Large intestine (tissue), 3 donors: ENCODE measurements around the gene SLC25A21. TPM values are rescaled to one million over a fixed set of nuclear protein-coding genes. Genes with fewer than 3 reads are reported as not detected.
"Not testable (repeated sequence)": the region's sequence is repeated elsewhere in the genome, so short reads cannot be mapped to it uniquely, and the experiment has no call there.

ENCODE experiments used
- DNase-seq, 2 donors: peaks; one replicate each; pipeline versions ENCODE4 v3.0.0 to v3.0.0-alpha.2; 2013
- H3K27ac ChIP-seq: one replicate; pipeline ENCODE4 v1.5.1; 2013; ENCODE audit warnings: low read length
- H3K27me3 ChIP-seq: 2 replicates; pipeline ENCODE4 v1.6.1; 2013; ENCODE audit warnings: low read length; ENCODE audit not compliant: control insufficient read depth, insufficient read depth
- H3K36me3 ChIP-seq: 2 replicates; pipeline ENCODE4 v1.6.1; 2013; ENCODE audit warnings: low read length; ENCODE audit not compliant: control insufficient read depth, insufficient read depth
- H3K4me1 ChIP-seq: one replicate; pipeline ENCODE4 v1.6.1; 2013; ENCODE audit warnings: low read length; ENCODE audit not compliant: control insufficient read depth, insufficient read depth
- H3K4me3 ChIP-seq: one replicate; pipeline ENCODE4 v1.5.1; 2013; ENCODE audit warnings: low read length
- H3K9me3 ChIP-seq: one replicate; pipeline ENCODE4 v1.6.1; 2013; ENCODE audit warnings: mild to moderate bottlenecking, low read depth, low read length, moderate library complexity; ENCODE audit not compliant: control insufficient read depth
- WGBS: methylation state at CpG from one replicate; pipeline ENCODE4 v1.1.5; 2013; ENCODE audit warnings: low lambda C conversion rate; ENCODE audit not compliant: insufficient coverage; 5-methylcytosine and 5-hydroxymethylcytosine counted together
- polyA plus RNA-seq: library from polyadenylated mRNA; unstranded; fragments of 120-200 nt; gene quantifications from one replicate; pipeline ENCODE4 v1.2.1, GENCODE V29; 2013

The SLC25A21 gene
- polyA plus RNA-seq, 1 donor = 0.58 TPM

GRCh38 chr14:36817071-36817930 lies 355.1 kb downstream of the SLC25A21 start:
- no peaks in the 10 kb centered on the region for H3K4me1 ChIP-seq
- no peak for DNase-seq
- WGBS = 57% methylated on average over 1 of the region's 9 CpGs
- H3K36me3 ChIP-seq = no peaks in the 10 kb centered on the region
- no peaks in the 10 kb centered on the region for H3K27me3 ChIP-seq
- no peaks in the 10 kb centered on the region for H3K9me3 ChIP-seq
- no peak overlapping the region for H3K4me3 ChIP-seq
- H3K27ac ChIP-seq = no peak overlapping the region

- H3K4me3 ChIP-seq = no peak overlapping the region
- whole genome bisulfite sequencing = 100% methylated on average over 1 of the region's 5 CpGs
- no peaks in the 10 kb centered on the region for H3K4me1 ChIP-seq
- DNase-seq = no peak
- H3K27me3 ChIP-seq = no peaks in the 10 kb centered on the region
- no peaks in the 10 kb centered on the region for H3K36me3 ChIP-seq
- H3K9me3 ChIP-seq = no peaks in the 10 kb centered on the region
- H3K27ac ChIP-seq = no peak overlapping the region
Measured at GRCh38 chr14:36816481-36816880, 355.9 kb downstream of the SLC25A21 start.

GRCh38 chr14:36814783-36815182 lies 357.6 kb downstream of the SLC25A21 start:
- not testable (repeated sequence) for DNase-seq, H3K9me3 ChIP-seq, H3K27ac ChIP-seq, H3K27me3 ChIP-seq, H3K4me3 ChIP-seq, H3K4me1 ChIP-seq, H3K36me3 ChIP-seq
- WGBS = no CpG with 5 or more reads among the region's 5 CpGs

- no CpG with 5 or more reads among the region's 2 CpGs for WGBS
- no peaks in the 10 kb centered on the region for H3K36me3 ChIP-seq
- no peaks in the 10 kb centered on the region for H3K4me1 ChIP-seq
- H3K27ac ChIP-seq = no peak overlapping the region
- no peak overlapping the region for H3K4me3 ChIP-seq
- DNase-seq = no peak
- no peaks in the 10 kb centered on the region for H3K9me3 ChIP-seq
- H3K27me3 ChIP-seq = no peaks in the 10 kb centered on the region
Measured at GRCh38 chr14:36810209-36810608, 362.2 kb downstream of the SLC25A21 start.

- H3K27me3 ChIP-seq = no peaks in the 10 kb centered on the region
- no peaks in the 10 kb centered on the region for H3K4me1 ChIP-seq
- H3K27ac ChIP-seq = no peak overlapping the region
- DNase-seq = no peak
- H3K9me3 ChIP-seq = no peaks in the 10 kb centered on the region
- 80% methylated on average over 1 of the region's 4 CpGs for WGBS
- no peaks in the 10 kb centered on the region for H3K36me3 ChIP-seq
- H3K4me3 ChIP-seq = no peak overlapping the region
Measured at GRCh38 chr14:36807727-36808126, 364.7 kb downstream of the SLC25A21 start.

GRCh38 chr14:36805131-36805559 lies 367.3 kb downstream of the SLC25A21 start:
- no peaks in the 10 kb centered on the region for H3K9me3 ChIP-seq
- H3K36me3 ChIP-seq = no peaks in the 10 kb centered on the region
- no peaks in the 10 kb centered on the region for H3K4me1 ChIP-seq
- H3K4me3 ChIP-seq = no peak overlapping the region
- no peaks in the 10 kb centered on the region for H3K27me3 ChIP-seq
- no CpG with 5 or more reads among the region's 6 CpGs for WGBS
- DNase-seq = no peak
- no peak overlapping the region for H3K27ac ChIP-seq

GRCh38 chr14:36797634-36798033 lies 374.8 kb downstream of the SLC25A21 start:
- no peak overlapping the region for H3K27ac ChIP-seq
- 0% methylated on average over 1 of the region's 1 CpG for WGBS
- DNase-seq = no peak
- no peaks in the 10 kb centered on the region for H3K9me3 ChIP-seq
- H3K4me3 ChIP-seq = no peak overlapping the region
- H3K36me3 ChIP-seq = no peaks in the 10 kb centered on the region
- H3K27me3 ChIP-seq = no peaks in the 10 kb centered on the region
- H3K4me1 ChIP-seq = no peaks in the 10 kb centered on the region

- no peak for DNase-seq
Measured at GRCh38 chr14:36791402-36791801, 381.0 kb downstream of the SLC25A21 start.

GRCh38 chr14:36785511-36785910 lies 386.9 kb downstream of the SLC25A21 start:
- no peak overlapping the region for H3K4me3 ChIP-seq
- no peaks in the 10 kb centered on the region for H3K36me3 ChIP-seq
- no CpG with 5 or more reads among the region's 1 CpG for WGBS
- H3K9me3 ChIP-seq = no peaks in the 10 kb centered on the region
- no peak overlapping the region for H3K27ac ChIP-seq
- no peak for DNase-seq
- H3K4me1 ChIP-seq = no peaks in the 10 kb centered on the region
- H3K27me3 ChIP-seq = peaks cover 5% of the 10 kb centered on the region

More at GRCh38 chr14:36791402-36791801, 381.0 kb downstream of the SLC25A21 start:
- H3K27ac ChIP-seq = no peak overlapping the region
- H3K4me1 ChIP-seq = no peaks in the 10 kb centered on the region
- H3K4me3 ChIP-seq = no peak overlapping the region
- WGBS = no CpG with 5 or more reads among the region's 1 CpG
- H3K27me3 ChIP-seq = peaks cover 5% of the 10 kb centered on the region
- no peaks in the 10 kb centered on the region for H3K9me3 ChIP-seq
- H3K36me3 ChIP-seq = no peaks in the 10 kb centered on the region

GRCh38 chr14:36784541-36784940 lies 387.9 kb downstream of the SLC25A21 start:
- Histone ChIP-seq H3K9me3 (no peaks in the 10 kb centered on the region), H3K27ac (no peak overlapping the region), H3K4me3 (no peak overlapping the region), H3K27me3 (peaks cover 5% of the 10 kb centered on the region), H3K4me1 (no peaks in the 10 kb centered on the region), H3K36me3 (no peaks in the 10 kb centered on the region)
- WGBS = no CpG with 5 or more reads among the region's 1 CpG
- DNase-seq = no peak

GRCh38 chr14:36781897-36782296 lies 390.5 kb downstream of the SLC25A21 start:
- Histone ChIP-seq H3K4me1 (no peaks in the 10 kb centered on the region), H3K36me3 (no peaks in the 10 kb centered on the region), H3K9me3 (no peaks in the 10 kb centered on the region), H3K27me3 (no peaks in the 10 kb centered on the region), H3K27ac (no peak overlapping the region), H3K4me3 (no peak overlapping the region)
- 90% methylated on average over 2 of the region's 2 CpGs for WGBS
- no peak for DNase-seq
